HL-60 (cell line): ENCODE results near the gene APOOL.

Source experiments
- CTCF ChIP-seq: IDR thresholded peaks from one replicate; pipeline ENCODE4 v1.5.1; 2011; ENCODE audit warnings: low read length, control low read depth, inconsistent platforms; ENCODE audit not compliant: insufficient read depth
- GABPA ChIP-seq: IDR thresholded peaks from 2 replicates; pipeline ENCODE4 v1.6.1; 2012; ENCODE audit warnings: low read depth
- POLR2AphosphoS5 ChIP-seq: IDR thresholded peaks from 2 replicates; pipeline ENCODE4 v1.6.1; 2012; ENCODE audit warnings: low read depth
- REST ChIP-seq: IDR thresholded peaks from 2 replicates; pipeline ENCODE4 v1.6.1; 2012; ENCODE audit warnings: low read depth; ENCODE audit not compliant: insufficient replicate concordance
- SPI1 ChIP-seq: IDR thresholded peaks from 2 replicates; pipeline ENCODE4 v1.6.1; 2012; ENCODE audit warnings: low read depth, mild to moderate bottlenecking, borderline replicate concordance

- TF ChIP-seq CTCF: no peak
- no peak for TF ChIP-seq REST
- TF ChIP-seq SPI1: no peak
- no peak for TF ChIP-seq POLR2AphosphoS5
- TF ChIP-seq GABPA: no peak
Observed at GRCh38 chrX:85111347-85111746, 107.7 kb downstream of the APOOL start.
